Stimulated activated memory B cell treated with anti-CD40 and anti-IgM and Interleukin-4, amounts not matched to agents 10 μg/mL and 1 μg/mL and 100 μg/mL, for 72 hours (primary cell): Measurements from ENCODE around the gene SENP6.

ENCODE experiments used
- ATAC-seq: fragments of 150-1000 bp; cut with Tn5 transposase; 2 replicates; pipeline ENCODE4 v1.10.0; 2021
- H3K27ac Mint-ChIP-seq: one replicate; pipeline ENCODE4 v1.8.0; 2022; ENCODE audit warnings: mild to moderate bottlenecking, mixed read lengths
- H3K27me3 Mint-ChIP-seq: one replicate; pipeline ENCODE4 v1.8.0; 2022; ENCODE audit warnings: mixed read lengths
- H3K36me3 Mint-ChIP-seq: one replicate; pipeline ENCODE4 v1.8.0; 2022; ENCODE audit warnings: mixed read lengths
- H3K4me1 Mint-ChIP-seq: one replicate; pipeline ENCODE4 v1.8.0; 2022; ENCODE audit warnings: mixed read lengths
- H3K4me3 Mint-ChIP-seq: one replicate; pipeline ENCODE4 v1.8.0; 2022; ENCODE audit warnings: mild to moderate bottlenecking, moderate library complexity, mixed read lengths
- H3K9me3 Mint-ChIP-seq: one replicate; pipeline ENCODE4 v1.8.0; 2022; ENCODE audit warnings: mixed read lengths

The SENP6 gene

GRCh38 chr6:75745404-75745803, 143.7 kb downstream of the SENP6 start:
- Mint-ChIP-seq H3K27ac (no peak overlapping the region), H3K4me3 (no peak overlapping the region), H3K4me1 (peaks cover 27% of the 10 kb centered on the region), H3K27me3 (peaks cover 59% of the 10 kb centered on the region), H3K36me3 (no peaks in the 10 kb centered on the region), H3K9me3 (no peaks in the 10 kb centered on the region)
- no peak for ATAC-seq

- H3K4me3 Mint-ChIP-seq: no peak overlapping the region
- H3K27me3 Mint-ChIP-seq: peaks cover 68% of the 10 kb centered on the region
These were observed 144.5 kb downstream of the SENP6 start for GRCh38 chr6:75746221-75746620.

GRCh38 chr6:75747152-75747992, 145.7 kb downstream of the SENP6 start:
- Mint-ChIP-seq H3K36me3 (no peaks in the 10 kb centered on the region), H3K27ac (no peak overlapping the region), H3K4me1 (peaks cover 27% of the 10 kb centered on the region), H3K9me3 (no peaks in the 10 kb centered on the region), H3K4me3 (no peak overlapping the region), H3K27me3 (peaks cover 69% of the 10 kb centered on the region)
- ATAC-seq: no peak

More at GRCh38 chr6:75746221-75746620, 144.5 kb downstream of the SENP6 start:
- Mint-ChIP-seq H3K4me1 (peaks cover 27% of the 10 kb centered on the region), H3K27ac (no peak overlapping the region), H3K36me3 (no peaks in the 10 kb centered on the region), H3K9me3 (no peaks in the 10 kb centered on the region)
- ATAC-seq: no peak

GRCh38 chr6:75748003-75748742, 146.5 kb downstream of the SENP6 start:
- Mint-ChIP-seq H3K27ac (no peak overlapping the region), H3K36me3 (no peaks in the 10 kb centered on the region), H3K9me3 (no peaks in the 10 kb centered on the region), H3K27me3 (peaks cover 69% of the 10 kb centered on the region), H3K4me1 (peaks cover 27% of the 10 kb centered on the region), H3K4me3 (peak overlapping the region; percentile 72)
- no peak for ATAC-seq

GRCh38 chr6:75748743-75749538, 147.3 kb downstream of the SENP6 start, which contains the start of gene MYO6:
MYO6 (plus strand) TSS chr6:75749239; CDS start chr6:75817548, 68,309 bp downstream.
- peak within 1 kb of the TSS; percentile 82 for H3K4me3 Mint-ChIP-seq
- peak within 1 kb of the TSS; percentile 73 for H3K27ac Mint-ChIP-seq

GRCh38 chr6:75751443-75751842, 149.8 kb downstream of the SENP6 start:
- no peaks in the 10 kb centered on the region for H3K36me3 Mint-ChIP-seq
- no peak for ATAC-seq
- H3K4me1 Mint-ChIP-seq: peaks cover 27% of the 10 kb centered on the region
- H3K9me3 Mint-ChIP-seq: no peaks in the 10 kb centered on the region
- H3K4me3 Mint-ChIP-seq: no peak overlapping the region
- peaks cover 53% of the 10 kb centered on the region for H3K27me3 Mint-ChIP-seq
- no peak overlapping the region for H3K27ac Mint-ChIP-seq

More at GRCh38 chr6:75748743-75749538, 147.3 kb downstream of the SENP6 start, which contains the start of gene MYO6:
- peaks cover 27% of the 10 kb centered on the region for H3K4me1 Mint-ChIP-seq
- peaks cover 61% of the 10 kb centered on the region for H3K27me3 Mint-ChIP-seq
- H3K36me3 Mint-ChIP-seq: no peaks in the 10 kb centered on the region
- no peaks in the 10 kb centered on the region for H3K9me3 Mint-ChIP-seq
- peak; percentile 81 for ATAC-seq

GRCh38 chr6:75752365-75752764, 150.7 kb downstream of the SENP6 start:
- H3K36me3 Mint-ChIP-seq: no peaks in the 10 kb centered on the region
- H3K9me3 Mint-ChIP-seq: no peaks in the 10 kb centered on the region
- H3K27ac Mint-ChIP-seq: no peak overlapping the region
- H3K4me1 Mint-ChIP-seq: peaks cover 24% of the 10 kb centered on the region
- ATAC-seq: no peak
- peaks cover 45% of the 10 kb centered on the region for H3K27me3 Mint-ChIP-seq
- no peak overlapping the region for H3K4me3 Mint-ChIP-seq

GRCh38 chr6:75755704-75756103, 154.0 kb downstream of the SENP6 start:
- H3K9me3 Mint-ChIP-seq: no peaks in the 10 kb centered on the region
- H3K27ac Mint-ChIP-seq: no peak overlapping the region
- no peak for ATAC-seq
- H3K36me3 Mint-ChIP-seq: no peaks in the 10 kb centered on the region
- no peak overlapping the region for H3K4me3 Mint-ChIP-seq
- no peaks in the 10 kb centered on the region for H3K4me1 Mint-ChIP-seq
- peaks cover 56% of the 10 kb centered on the region for H3K27me3 Mint-ChIP-seq

GRCh38 chr6:75757295-75757694, 155.6 kb downstream of the SENP6 start:
- Mint-ChIP-seq H3K27me3 (peaks cover 57% of the 10 kb centered on the region), H3K27ac (no peak overlapping the region), H3K4me1 (no peaks in the 10 kb centered on the region), H3K36me3 (no peaks in the 10 kb centered on the region), H3K9me3 (no peaks in the 10 kb centered on the region), H3K4me3 (no peak overlapping the region)
- ATAC-seq: no peak

GRCh38 chr6:75758061-75758460, 156.4 kb downstream of the SENP6 start:
- Mint-ChIP-seq H3K27ac (no peak overlapping the region), H3K27me3 (peaks cover 57% of the 10 kb centered on the region), H3K4me1 (no peaks in the 10 kb centered on the region), H3K4me3 (no peak overlapping the region), H3K9me3 (no peaks in the 10 kb centered on the region), H3K36me3 (no peaks in the 10 kb centered on the region)
- ATAC-seq: no peak

GRCh38 chr6:75759207-75759606, 157.5 kb downstream of the SENP6 start:
- no peak for ATAC-seq
- H3K9me3 Mint-ChIP-seq: no peaks in the 10 kb centered on the region
- H3K27me3 Mint-ChIP-seq: peaks cover 61% of the 10 kb centered on the region
- H3K4me1 Mint-ChIP-seq: no peaks in the 10 kb centered on the region
- H3K36me3 Mint-ChIP-seq: no peaks in the 10 kb centered on the region
- H3K4me3 Mint-ChIP-seq: no peak overlapping the region
- H3K27ac Mint-ChIP-seq: no peak overlapping the region

GRCh38 chr6:75760320-75760719, 158.6 kb downstream of the SENP6 start:
- peaks cover 60% of the 10 kb centered on the region for H3K27me3 Mint-ChIP-seq
- H3K4me3 Mint-ChIP-seq: no peak overlapping the region
- H3K36me3 Mint-ChIP-seq: no peaks in the 10 kb centered on the region
- ATAC-seq: no peak
- H3K9me3 Mint-ChIP-seq: no peaks in the 10 kb centered on the region
- H3K4me1 Mint-ChIP-seq: no peaks in the 10 kb centered on the region
- H3K27ac Mint-ChIP-seq: no peak overlapping the region

GRCh38 chr6:75761489-75761888, 159.8 kb downstream of the SENP6 start:
- Mint-ChIP-seq H3K9me3 (no peaks in the 10 kb centered on the region), H3K4me3 (no peak overlapping the region), H3K4me1 (no peaks in the 10 kb centered on the region), H3K27me3 (peaks cover 49% of the 10 kb centered on the region), H3K27ac (no peak overlapping the region), H3K36me3 (no peaks in the 10 kb centered on the region)
- ATAC-seq: no peak

- peaks cover 49% of the 10 kb centered on the region for H3K27me3 Mint-ChIP-seq
- H3K9me3 Mint-ChIP-seq: no peaks in the 10 kb centered on the region
- H3K36me3 Mint-ChIP-seq: no peaks in the 10 kb centered on the region
- H3K4me1 Mint-ChIP-seq: no peaks in the 10 kb centered on the region
- no peak for ATAC-seq
- H3K27ac Mint-ChIP-seq: no peak overlapping the region
- no peak overlapping the region for H3K4me3 Mint-ChIP-seq
These were observed 160.4 kb downstream of the SENP6 start for GRCh38 chr6:75762063-75762462.

- no peak overlapping the region for H3K4me3 Mint-ChIP-seq
- peaks cover 10% of the 10 kb centered on the region for H3K27me3 Mint-ChIP-seq
- H3K4me1 Mint-ChIP-seq: no peaks in the 10 kb centered on the region
- ATAC-seq: no peak
- no peaks in the 10 kb centered on the region for H3K36me3 Mint-ChIP-seq
- H3K9me3 Mint-ChIP-seq: no peaks in the 10 kb centered on the region
- no peak overlapping the region for H3K27ac Mint-ChIP-seq
These were observed 164.7 kb downstream of the SENP6 start for GRCh38 chr6:75766387-75766786.
